ENCODE data around the gene PTPRJ.

DNA sequence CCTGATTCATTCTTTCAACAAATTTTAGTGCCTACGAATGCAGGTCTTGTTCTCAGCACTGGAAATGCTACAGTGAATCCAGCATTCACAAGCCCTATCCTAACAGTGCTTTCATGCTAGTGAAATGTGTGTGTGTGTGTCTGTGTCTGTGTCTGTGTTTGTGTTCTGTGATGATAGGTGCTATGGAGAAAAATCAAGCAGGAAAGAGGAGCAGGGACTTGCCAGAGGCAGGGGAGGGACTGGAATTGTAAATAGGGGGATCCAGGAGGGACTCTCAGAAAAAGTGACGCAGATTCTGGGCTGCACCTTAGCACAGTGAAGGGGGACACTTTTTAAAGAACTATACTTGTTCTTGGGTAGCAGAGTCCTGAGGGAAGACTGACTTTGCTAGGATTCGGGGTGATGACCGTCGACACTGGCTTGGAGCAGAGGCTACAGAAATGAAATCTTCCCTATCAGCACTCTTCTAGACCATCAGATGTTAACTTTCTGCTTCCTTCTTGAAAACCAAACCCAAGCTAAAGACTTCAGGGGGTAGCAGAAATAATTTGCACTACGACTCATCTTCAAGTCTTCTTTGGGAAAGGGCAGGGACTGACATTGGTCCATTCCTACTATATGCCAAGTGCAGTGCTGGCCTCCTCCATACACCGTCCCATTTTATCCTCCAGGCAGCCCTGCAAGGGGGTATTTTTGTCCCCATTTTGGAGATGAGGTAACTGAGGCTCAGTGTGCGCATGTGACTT lies 39.3 kb upstream of the PTPRJ start:
- TF ChIP-seq, protein P1, sequence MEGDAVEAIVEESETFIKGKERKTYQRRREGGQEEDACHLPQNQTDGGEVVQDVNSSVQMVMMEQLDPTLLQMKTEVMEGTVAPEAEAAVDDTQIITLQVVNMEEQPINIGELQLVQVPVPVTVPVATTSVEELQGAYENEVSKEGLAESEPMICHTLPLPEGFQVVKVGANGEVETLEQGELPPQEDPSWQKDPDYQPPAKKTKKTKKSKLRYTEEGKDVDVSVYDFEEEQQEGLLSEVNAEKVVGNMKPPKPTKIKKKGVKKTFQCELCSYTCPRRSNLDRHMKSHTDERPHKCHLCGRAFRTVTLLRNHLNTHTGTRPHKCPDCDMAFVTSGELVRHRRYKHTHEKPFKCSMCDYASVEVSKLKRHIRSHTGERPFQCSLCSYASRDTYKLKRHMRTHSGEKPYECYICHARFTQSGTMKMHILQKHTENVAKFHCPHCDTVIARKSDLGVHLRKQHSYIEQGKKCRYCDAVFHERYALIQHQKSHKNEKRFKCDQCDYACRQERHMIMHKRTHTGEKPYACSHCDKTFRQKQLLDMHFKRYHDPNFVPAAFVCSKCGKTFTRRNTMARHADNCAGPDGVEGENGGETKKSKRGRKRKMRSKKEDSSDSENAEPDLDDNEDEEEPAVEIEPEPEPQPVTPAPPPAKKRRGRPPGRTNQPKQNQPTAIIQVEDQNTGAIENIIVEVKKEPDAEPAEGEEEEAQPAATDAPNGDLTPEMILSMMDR (IDR thresholded peaks at IDR 0.05; ENCODE audit: low read depth, low read length): no peak
- TF ChIP-seq POLR2A (IDR thresholded peaks at IDR 0.05; ENCODE audit: extremely low read depth, insufficient read length): no peak
